GM12878 (cell line): ENCODE data around the gene SYK.

Source experiments
- EZH2 ChIP-seq: IDR thresholded peaks from 2 replicates; pipeline ENCODE4 v1.6.1; 2012; ENCODE audit warnings: low read depth, mild to moderate bottlenecking, control low read depth, inconsistent platforms, low read length, borderline replicate concordance; ENCODE audit not compliant: control insufficient read depth
- HDAC6 ChIP-seq: fragments of 200-600 bp; sonication (generic); IDR thresholded peaks from one replicate; pipeline ENCODE4 v1.8.0; 2017; ENCODE audit warnings: antibody characterized with exemption; ENCODE audit not compliant: unreplicated experiment
- POLR2A ChIP-seq: IDR thresholded peaks from 2 replicates; pipeline ENCODE4 v1.6.1; 2011; ENCODE audit warnings: low read depth, mild to moderate bottlenecking, low read length
- POLR2AphosphoS5 ChIP-seq: IDR thresholded peaks from 2 replicates; pipeline ENCODE4 v1.6.1; 2011; ENCODE audit warnings: mild to moderate bottlenecking, low read length, inconsistent platforms
- RAD21 ChIP-seq: IDR thresholded peaks from 2 replicates; pipeline ENCODE4 v1.6.1; 2011; ENCODE audit warnings: mild to moderate bottlenecking, low read depth, low read length, moderate library complexity; ENCODE audit not compliant: insufficient read depth
- RBBP5 ChIP-seq: fragments of 200-600 bp; sonication (generic); conservative IDR thresholded peaks from 2 replicates; pipeline ENCODE4 v1.6.1; 2016
- RFX5 ChIP-seq: IDR thresholded peaks from 2 replicates; pipeline ENCODE4 v1.6.1; 2011; ENCODE audit warnings: low read depth, low read length, improper control_type of control experiment
- SUZ12 ChIP-seq: fragments of 200-600 bp; sonication (generic); IDR thresholded peaks from one replicate; pipeline ENCODE4 v1.6.1; 2018; ENCODE audit warnings: antibody characterized with exemption, mild to moderate bottlenecking; ENCODE audit not compliant: unreplicated experiment
- TF ChIP-seq, protein P1 (sequence below): fragments of 450-650 bp; IDR thresholded peaks from 2 replicates; pipeline ENCODE4 v1.6.1; 2017; ENCODE audit warnings: mild to moderate bottlenecking
- TF ChIP-seq, protein P2 (sequence below): IDR thresholded peaks from 2 replicates; pipeline ENCODE4 v1.6.1; 2011; ENCODE audit warnings: low read depth, mild to moderate bottlenecking, low read length, moderate library complexity, borderline replicate concordance; ENCODE audit errors: extremely low read depth
- TF ChIP-seq, protein P3 (sequence below): fragments of 450-650 bp; IDR thresholded peaks from 2 replicates; pipeline ENCODE4 v1.6.1; 2017; ENCODE audit warnings: antibody characterized with exemption, mild to moderate bottlenecking, moderate library complexity

DNA sequence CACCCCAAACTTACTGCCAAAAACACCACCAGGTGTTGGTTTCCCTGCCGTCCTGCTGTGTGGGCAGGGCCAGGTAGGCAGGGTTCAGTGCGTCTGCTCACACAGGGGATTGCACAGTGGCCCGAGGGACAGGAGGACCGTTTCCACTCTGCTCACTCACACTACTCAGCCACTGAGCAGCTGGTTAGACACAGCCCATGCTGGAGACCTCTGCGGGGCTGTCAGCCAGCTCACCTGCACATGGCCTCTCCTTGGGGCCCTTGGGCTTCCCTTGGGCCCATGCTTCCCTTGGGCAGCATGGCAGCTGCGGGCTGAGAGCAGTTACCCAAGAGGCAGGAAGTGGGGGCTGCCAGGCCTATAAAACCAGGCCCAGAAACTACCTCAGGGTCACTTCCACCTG lies 79.0 kb downstream of the SYK start:
- TF ChIP-seq EZH2 (no peak), SUZ12 (no peak), RAD21 (no peak), POLR2AphosphoS5 (no peak), RFX5 (no peak), RBBP5 (no peak), HDAC6 (no peak), POLR2A (no peak)
- TF ChIP-seq, protein P1, sequence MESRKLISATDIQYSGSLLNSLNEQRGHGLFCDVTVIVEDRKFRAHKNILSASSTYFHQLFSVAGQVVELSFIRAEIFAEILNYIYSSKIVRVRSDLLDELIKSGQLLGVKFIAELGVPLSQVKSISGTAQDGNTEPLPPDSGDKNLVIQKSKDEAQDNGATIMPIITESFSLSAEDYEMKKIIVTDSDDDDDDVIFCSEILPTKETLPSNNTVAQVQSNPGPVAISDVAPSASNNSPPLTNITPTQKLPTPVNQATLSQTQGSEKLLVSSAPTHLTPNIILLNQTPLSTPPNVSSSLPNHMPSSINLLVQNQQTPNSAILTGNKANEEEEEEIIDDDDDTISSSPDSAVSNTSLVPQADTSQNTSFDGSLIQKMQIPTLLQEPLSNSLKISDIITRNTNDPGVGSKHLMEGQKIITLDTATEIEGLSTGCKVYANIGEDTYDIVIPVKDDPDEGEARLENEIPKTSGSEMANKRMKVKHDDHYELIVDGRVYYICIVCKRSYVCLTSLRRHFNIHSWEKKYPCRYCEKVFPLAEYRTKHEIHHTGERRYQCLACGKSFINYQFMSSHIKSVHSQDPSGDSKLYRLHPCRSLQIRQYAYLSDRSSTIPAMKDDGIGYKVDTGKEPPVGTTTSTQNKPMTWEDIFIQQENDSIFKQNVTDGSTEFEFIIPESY = no peak
- TF ChIP-seq, protein P2, sequence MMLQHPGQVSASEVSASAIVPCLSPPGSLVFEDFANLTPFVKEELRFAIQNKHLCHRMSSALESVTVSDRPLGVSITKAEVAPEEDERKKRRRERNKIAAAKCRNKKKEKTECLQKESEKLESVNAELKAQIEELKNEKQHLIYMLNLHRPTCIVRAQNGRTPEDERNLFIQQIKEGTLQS = no peak
- TF ChIP-seq, protein P3, sequence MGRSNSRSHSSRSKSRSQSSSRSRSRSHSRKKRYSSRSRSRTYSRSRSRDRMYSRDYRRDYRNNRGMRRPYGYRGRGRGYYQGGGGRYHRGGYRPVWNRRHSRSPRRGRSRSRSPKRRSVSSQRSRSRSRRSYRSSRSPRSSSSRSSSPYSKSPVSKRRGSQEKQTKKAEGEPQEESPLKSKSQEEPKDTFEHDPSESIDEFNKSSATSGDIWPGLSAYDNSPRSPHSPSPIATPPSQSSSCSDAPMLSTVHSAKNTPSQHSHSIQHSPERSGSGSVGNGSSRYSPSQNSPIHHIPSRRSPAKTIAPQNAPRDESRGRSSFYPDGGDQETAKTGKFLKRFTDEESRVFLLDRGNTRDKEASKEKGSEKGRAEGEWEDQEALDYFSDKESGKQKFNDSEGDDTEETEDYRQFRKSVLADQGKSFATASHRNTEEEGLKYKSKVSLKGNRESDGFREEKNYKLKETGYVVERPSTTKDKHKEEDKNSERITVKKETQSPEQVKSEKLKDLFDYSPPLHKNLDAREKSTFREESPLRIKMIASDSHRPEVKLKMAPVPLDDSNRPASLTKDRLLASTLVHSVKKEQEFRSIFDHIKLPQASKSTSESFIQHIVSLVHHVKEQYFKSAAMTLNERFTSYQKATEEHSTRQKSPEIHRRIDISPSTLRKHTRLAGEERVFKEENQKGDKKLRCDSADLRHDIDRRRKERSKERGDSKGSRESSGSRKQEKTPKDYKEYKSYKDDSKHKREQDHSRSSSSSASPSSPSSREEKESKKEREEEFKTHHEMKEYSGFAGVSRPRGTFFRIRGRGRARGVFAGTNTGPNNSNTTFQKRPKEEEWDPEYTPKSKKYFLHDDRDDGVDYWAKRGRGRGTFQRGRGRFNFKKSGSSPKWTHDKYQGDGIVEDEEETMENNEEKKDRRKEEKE = no peak
